Neural cell (in vitro differentiated cells): ENCODE results near the gene PIGL.
"Not testable (repeated sequence)": the region's sequence is repeated elsewhere in the genome, so short reads cannot be mapped to it uniquely, and the experiment has no call there.

Experiments
- CTCF ChIP-seq: fragments of 450-650 bp; IDR thresholded peaks from 2 replicates; pipeline ENCODE4 v1.5.1; 2014; ENCODE audit warnings: antibody characterized with exemption, mild to moderate bottlenecking, moderate library complexity; ENCODE audit not compliant: poor library complexity, severe bottlenecking
- EP300 ChIP-seq: fragments of 450-650 bp; conservative IDR thresholded peaks from 2 replicates; pipeline ENCODE4 v1.6.1; 2014; ENCODE audit warnings: antibody characterized with exemption, mild to moderate bottlenecking, moderate library complexity; ENCODE audit not compliant: poor library complexity, severe bottlenecking
- POLR2AphosphoS5 ChIP-seq: IDR thresholded peaks from 2 replicates; pipeline ENCODE4 v1.6.1; 2012
- REST ChIP-seq: IDR thresholded peaks from 2 replicates; pipeline ENCODE4 v1.6.1; 2012; ENCODE audit warnings: borderline replicate concordance
- TAF1 ChIP-seq: IDR thresholded peaks from 2 replicates; pipeline ENCODE4 v1.6.1; 2012; ENCODE audit warnings: low read depth

- TF ChIP-seq CTCF, POLR2AphosphoS5, TAF1, REST, EP300: not testable (repeated sequence)
These were observed 12.2 kb upstream of the PIGL start for GRCh38 chr17:16204763-16205162.
